HEK293 (cell line): ENCODE measurements around the gene ZNF625.
A peak's percentile ranks its signal among the peaks of the same experiment; 100 is the strongest.

Experiments used
- CTCF ChIP-seq: fragments of 450-650 bp; formaldehyde crosslinking; IDR thresholded peaks from 2 replicates; pipeline ENCODE4 v1.5.1; 2016; ENCODE audit warnings: missing biosample characterization, missing genetic modification characterization
- KLF9 ChIP-seq: fragments of 450-650 bp; formaldehyde crosslinking; IDR thresholded peaks from 2 replicates; pipeline ENCODE4 v1.5.1; 2016; ENCODE audit warnings: missing biosample characterization, missing genetic modification characterization, low read depth
- SCRT2 ChIP-seq: fragments of 450-650 bp; formaldehyde crosslinking; IDR thresholded peaks from 2 replicates; pipeline ENCODE4 v1.5.1; 2016; ENCODE audit warnings: missing biosample characterization, missing genetic modification characterization
- TRIM28 ChIP-seq: IDR thresholded peaks from 2 replicates; pipeline ENCODE4 v1.6.1; 2011; ENCODE audit warnings: low read length, control low read depth, borderline replicate concordance
- YY2 ChIP-seq: fragments of 450-650 bp; formaldehyde crosslinking; IDR thresholded peaks from 2 replicates; pipeline ENCODE4 v1.5.1; 2016; ENCODE audit warnings: missing biosample characterization, missing genetic modification characterization
- ZBTB17 ChIP-seq: fragments of 450-650 bp; formaldehyde crosslinking; IDR thresholded peaks from 2 replicates; pipeline ENCODE4 v1.5.1; 2016; ENCODE audit warnings: missing biosample characterization, missing genetic modification characterization
- ZEB2 ChIP-seq: fragments of 450-650 bp; formaldehyde crosslinking; IDR thresholded peaks from 2 replicates; pipeline ENCODE4 v1.5.1; 2016; ENCODE audit warnings: missing biosample characterization, missing genetic modification characterization
- ZFP69B ChIP-seq: fragments of 450-650 bp; formaldehyde crosslinking; IDR thresholded peaks from 2 replicates; pipeline ENCODE4 v1.5.1; 2016; ENCODE audit warnings: missing biosample characterization, missing genetic modification characterization
- ZIC2 ChIP-seq: fragments of 450-650 bp; formaldehyde crosslinking; IDR thresholded peaks from 2 replicates; pipeline ENCODE4 v1.5.1; 2016; ENCODE audit warnings: missing biosample characterization, missing genetic modification characterization
- ZNF335 ChIP-seq: fragments of 450-650 bp; formaldehyde crosslinking; conservative IDR thresholded peaks from 2 replicates; pipeline ENCODE4 v1.5.1; 2016; ENCODE audit warnings: missing biosample characterization, missing genetic modification characterization
- ZNF37A ChIP-seq: fragments of 450-650 bp; IDR thresholded peaks from 2 replicates; pipeline ENCODE4 v1.5.1; 2018; ENCODE audit warnings: missing biosample characterization, missing genetic modification characterization
- ZNF473 ChIP-seq: fragments of 450-650 bp; formaldehyde crosslinking; IDR thresholded peaks from 2 replicates; pipeline ENCODE4 v1.5.1; 2017; ENCODE audit warnings: missing biosample characterization, missing genetic modification characterization
- ZNF549 ChIP-seq: fragments of 450-650 bp; IDR thresholded peaks from 2 replicates; pipeline ENCODE4 v1.5.1; 2018; ENCODE audit warnings: missing biosample characterization, missing genetic modification characterization, mild to moderate bottlenecking, inconsistent platforms, moderate library complexity
- ZNF558 ChIP-seq: fragments of 450-650 bp; formaldehyde crosslinking; IDR thresholded peaks from 2 replicates; pipeline ENCODE4 v1.5.1; 2016; ENCODE audit warnings: missing biosample characterization, missing genetic modification characterization
- ZNF610 ChIP-seq: fragments of 450-650 bp; formaldehyde crosslinking; IDR thresholded peaks from 2 replicates; pipeline ENCODE4 v1.5.1; 2016; ENCODE audit warnings: missing biosample characterization, missing genetic modification characterization, borderline replicate concordance
- ZNF645 ChIP-seq: fragments of 450-650 bp; formaldehyde crosslinking; IDR thresholded peaks from 2 replicates; pipeline ENCODE4; 2016; ENCODE audit warnings: missing biosample characterization, missing genetic modification characterization
- TF ChIP-seq, protein P1 (sequence below): fragments of 450-650 bp; formaldehyde crosslinking; conservative IDR thresholded peaks from 2 replicates; pipeline ENCODE4 v1.5.1; 2016; ENCODE audit warnings: low read depth, missing biosample characterization, missing genetic modification characterization
- TF ChIP-seq, protein P2 (sequence below): fragments of 450-650 bp; formaldehyde crosslinking; IDR thresholded peaks from 2 replicates; pipeline ENCODE4 v1.5.1; 2016; ENCODE audit warnings: missing biosample characterization, missing genetic modification characterization
- TF ChIP-seq, protein P3 (sequence below): fragments of 450-650 bp; formaldehyde crosslinking; IDR thresholded peaks from 2 replicates; pipeline ENCODE4 v1.5.1; 2016; ENCODE audit warnings: missing biosample characterization, missing genetic modification characterization
- TF ChIP-seq, protein P4 (sequence below): fragments of 450-650 bp; formaldehyde crosslinking; conservative IDR thresholded peaks from 2 replicates; pipeline ENCODE4 v1.5.1; 2016; ENCODE audit warnings: low read depth, missing biosample characterization, missing genetic modification characterization

Gene ZNF625

DNA sequence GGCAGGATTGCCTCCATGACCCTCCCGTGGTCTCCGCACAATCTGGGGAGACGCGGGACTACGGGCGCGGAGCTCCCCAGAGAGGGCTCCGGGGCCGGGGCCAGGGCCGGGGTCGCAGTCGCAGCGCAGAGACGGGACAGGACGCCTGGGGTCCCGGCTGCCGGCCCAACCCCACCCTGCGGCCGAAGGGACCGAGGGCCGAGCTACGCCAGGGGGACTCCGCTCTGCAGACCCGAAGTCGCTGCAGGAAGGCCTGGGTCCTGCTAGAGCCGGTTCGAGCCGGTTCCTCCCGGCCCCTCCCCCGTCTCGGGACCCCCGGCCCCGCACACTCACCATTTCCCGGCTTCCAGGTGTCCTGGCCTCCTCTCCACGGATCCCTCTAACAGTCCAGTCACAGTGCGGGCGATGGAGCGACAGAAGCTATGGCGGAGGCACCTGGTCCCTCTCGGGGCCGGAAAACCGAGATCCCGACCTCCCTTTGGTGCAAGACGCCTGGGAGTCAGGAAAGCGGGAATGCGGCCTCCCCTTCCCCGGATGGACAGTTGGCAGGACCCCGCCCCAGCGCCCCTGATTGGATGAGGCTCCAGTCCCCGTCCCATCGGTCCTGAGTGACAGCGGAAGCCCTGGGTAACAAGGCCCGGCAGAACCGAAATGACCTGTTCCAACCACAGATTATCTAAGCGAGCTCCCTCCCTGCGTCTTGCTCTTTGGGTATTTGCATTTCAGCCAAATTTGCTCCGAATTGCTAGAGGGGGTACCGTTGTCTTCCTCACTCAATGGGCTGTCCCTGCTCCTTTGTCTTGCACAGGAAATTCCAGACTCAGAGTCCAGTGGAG is at the start of gene ZNF625 (continued):
- TF ChIP-seq ZNF645 (tag by site-specific recombination): no peak
- no peak for TF ChIP-seq CTCF
- no peak for TF ChIP-seq ZNF549 (tag by site-specific recombination)
- peak; percentile 62 for TF ChIP-seq SCRT2 (tag by site-specific recombination)
- TF ChIP-seq ZEB2 (tag by site-specific recombination): peak; percentile 61; the same call in 1 of the 2 replicates
- TF ChIP-seq ZNF335: peak; percentile 84
- TF ChIP-seq, protein P1, sequence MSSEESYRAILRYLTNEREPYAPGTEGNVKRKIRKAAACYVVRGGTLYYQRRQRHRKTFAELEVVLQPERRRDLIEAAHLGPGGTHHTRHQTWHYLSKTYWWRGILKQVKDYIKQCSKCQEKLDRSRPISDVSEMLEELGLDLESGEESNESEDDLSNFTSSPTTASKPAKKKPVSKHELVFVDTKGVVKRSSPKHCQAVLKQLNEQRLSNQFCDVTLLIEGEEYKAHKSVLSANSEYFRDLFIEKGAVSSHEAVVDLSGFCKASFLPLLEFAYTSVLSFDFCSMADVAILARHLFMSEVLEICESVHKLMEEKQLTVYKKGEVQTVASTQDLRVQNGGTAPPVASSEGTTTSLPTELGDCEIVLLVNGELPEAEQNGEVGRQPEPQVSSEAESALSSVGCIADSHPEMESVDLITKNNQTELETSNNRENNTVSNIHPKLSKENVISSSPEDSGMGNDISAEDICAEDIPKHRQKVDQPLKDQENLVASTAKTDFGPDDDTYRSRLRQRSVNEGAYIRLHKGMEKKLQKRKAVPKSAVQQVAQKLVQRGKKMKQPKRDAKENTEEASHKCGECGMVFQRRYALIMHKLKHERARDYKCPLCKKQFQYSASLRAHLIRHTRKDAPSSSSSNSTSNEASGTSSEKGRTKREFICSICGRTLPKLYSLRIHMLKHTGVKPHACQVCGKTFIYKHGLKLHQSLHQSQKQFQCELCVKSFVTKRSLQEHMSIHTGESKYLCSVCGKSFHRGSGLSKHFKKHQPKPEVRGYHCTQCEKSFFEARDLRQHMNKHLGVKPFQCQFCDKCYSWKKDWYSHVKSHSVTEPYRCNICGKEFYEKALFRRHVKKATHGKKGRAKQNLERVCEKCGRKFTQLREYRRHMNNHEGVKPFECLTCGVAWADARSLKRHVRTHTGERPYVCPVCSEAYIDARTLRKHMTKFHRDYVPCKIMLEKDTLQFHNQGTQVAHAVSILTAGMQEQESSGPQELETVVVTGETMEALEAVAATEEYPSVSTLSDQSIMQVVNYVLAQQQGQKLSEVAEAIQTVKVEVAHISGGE (tag by site-specific recombination): peak; percentile 66
- TF ChIP-seq TRIM28: no peak
- TF ChIP-seq, protein P2, sequence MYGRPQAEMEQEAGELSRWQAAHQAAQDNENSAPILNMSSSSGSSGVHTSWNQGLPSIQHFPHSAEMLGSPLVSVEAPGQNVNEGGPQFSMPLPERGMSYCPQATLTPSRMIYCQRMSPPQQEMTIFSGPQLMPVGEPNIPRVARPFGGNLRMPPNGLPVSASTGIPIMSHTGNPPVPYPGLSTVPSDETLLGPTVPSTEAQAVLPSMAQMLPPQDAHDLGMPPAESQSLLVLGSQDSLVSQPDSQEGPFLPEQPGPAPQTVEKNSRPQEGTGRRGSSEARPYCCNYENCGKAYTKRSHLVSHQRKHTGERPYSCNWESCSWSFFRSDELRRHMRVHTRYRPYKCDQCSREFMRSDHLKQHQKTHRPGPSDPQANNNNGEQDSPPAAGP: 0 out of 2 replicates have a peak, but pooled peaks have one; percentile 39
- TF ChIP-seq ZNF610: peak; percentile 35; the same call in 1 of the 2 replicates
- TF ChIP-seq, protein P3, sequence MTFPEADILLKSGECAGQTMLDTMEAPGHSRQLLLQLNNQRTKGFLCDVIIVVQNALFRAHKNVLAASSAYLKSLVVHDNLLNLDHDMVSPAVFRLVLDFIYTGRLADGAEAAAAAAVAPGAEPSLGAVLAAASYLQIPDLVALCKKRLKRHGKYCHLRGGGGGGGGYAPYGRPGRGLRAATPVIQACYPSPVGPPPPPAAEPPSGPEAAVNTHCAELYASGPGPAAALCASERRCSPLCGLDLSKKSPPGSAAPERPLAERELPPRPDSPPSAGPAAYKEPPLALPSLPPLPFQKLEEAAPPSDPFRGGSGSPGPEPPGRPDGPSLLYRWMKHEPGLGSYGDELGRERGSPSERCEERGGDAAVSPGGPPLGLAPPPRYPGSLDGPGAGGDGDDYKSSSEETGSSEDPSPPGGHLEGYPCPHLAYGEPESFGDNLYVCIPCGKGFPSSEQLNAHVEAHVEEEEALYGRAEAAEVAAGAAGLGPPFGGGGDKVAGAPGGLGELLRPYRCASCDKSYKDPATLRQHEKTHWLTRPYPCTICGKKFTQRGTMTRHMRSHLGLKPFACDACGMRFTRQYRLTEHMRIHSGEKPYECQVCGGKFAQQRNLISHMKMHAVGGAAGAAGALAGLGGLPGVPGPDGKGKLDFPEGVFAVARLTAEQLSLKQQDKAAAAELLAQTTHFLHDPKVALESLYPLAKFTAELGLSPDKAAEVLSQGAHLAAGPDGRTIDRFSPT (tag by site-specific recombination): no peak
- TF ChIP-seq ZNF558 (tag by site-specific recombination): peak; percentile 21; the same call in 1 of the 2 replicates
- peak; percentile 64 for TF ChIP-seq YY2 (tag by site-specific recombination)
- TF ChIP-seq ZFP69B: no peak
- TF ChIP-seq KLF9 (tag by site-specific recombination): peak; percentile 65
- no peak for TF ChIP-seq ZNF37A
- TF ChIP-seq ZNF473: no peak
- TF ChIP-seq ZBTB17 (tag by site-specific recombination): peak; percentile 85
- TF ChIP-seq ZIC2: no peak
- TF ChIP-seq, protein P4, sequence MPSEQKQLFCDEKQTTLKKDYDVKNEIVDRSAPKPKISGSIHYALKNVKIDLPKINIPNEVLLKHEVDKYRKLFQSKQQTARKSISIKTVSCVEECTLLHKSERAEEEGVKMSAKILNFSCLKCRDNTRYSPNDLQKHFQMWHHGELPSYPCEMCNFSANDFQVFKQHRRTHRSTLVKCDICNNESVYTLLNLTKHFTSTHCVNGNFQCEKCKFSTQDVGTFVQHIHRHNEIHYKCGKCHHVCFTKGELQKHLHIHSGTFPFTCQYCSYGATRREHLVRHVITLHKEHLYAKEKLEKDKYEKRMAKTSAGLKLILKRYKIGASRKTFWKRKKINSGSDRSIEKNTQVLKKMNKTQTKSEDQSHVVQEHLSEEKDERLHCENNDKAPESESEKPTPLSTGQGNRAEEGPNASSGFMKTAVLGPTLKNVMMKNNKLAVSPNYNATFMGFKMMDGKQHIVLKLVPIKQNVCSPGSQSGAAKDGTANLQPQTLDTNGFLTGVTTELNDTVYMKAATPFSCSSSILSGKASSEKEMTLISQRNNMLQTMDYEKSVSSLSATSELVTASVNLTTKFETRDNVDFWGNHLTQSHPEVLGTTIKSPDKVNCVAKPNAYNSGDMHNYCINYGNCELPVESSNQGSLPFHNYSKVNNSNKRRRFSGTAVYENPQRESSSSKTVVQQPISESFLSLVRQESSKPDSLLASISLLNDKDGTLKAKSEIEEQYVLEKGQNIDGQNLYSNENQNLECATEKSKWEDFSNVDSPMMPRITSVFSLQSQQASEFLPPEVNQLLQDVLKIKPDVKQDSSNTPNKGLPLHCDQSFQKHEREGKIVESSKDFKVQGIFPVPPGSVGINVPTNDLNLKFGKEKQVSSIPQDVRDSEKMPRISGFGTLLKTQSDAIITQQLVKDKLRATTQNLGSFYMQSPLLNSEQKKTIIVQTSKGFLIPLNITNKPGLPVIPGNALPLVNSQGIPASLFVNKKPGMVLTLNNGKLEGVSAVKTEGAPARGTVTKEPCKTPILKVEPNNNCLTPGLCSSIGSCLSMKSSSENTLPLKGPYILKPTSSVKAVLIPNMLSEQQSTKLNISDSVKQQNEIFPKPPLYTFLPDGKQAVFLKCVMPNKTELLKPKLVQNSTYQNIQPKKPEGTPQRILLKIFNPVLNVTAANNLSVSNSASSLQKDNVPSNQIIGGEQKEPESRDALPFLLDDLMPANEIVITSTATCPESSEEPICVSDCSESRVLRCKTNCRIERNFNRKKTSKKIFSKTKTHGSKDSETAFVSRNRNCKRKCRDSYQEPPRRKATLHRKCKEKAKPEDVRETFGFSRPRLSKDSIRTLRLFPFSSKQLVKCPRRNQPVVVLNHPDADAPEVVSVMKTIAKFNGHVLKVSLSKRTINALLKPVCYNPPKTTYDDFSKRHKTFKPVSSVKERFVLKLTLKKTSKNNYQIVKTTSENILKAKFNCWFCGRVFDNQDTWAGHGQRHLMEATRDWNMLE (tag by site-specific recombination): peak; percentile 60
